Thyroid gland (tissue), 4 donors: ENCODE data around the gene JUNB.
"Not testable (repeated sequence)": the region's sequence is repeated elsewhere in the genome, so short reads cannot be mapped to it uniquely, and the experiment has no call there.

Source experiments
- POLR2A ChIP-seq, 2 donors: fragments of 450-650 bp; IDR thresholded peaks; one replicate each; pipeline ENCODE4 v1.6.1; 2017; ENCODE audit warnings: antibody characterized with exemption in 2 of 2, mild to moderate bottlenecking in 2 of 2, moderate library complexity in 1 of 2
- TF ChIP-seq, protein P1 (sequence below), 6 experiments: fragments of 200-600 bp in 3 of 6; fragments of 450-650 bp in 3 of 6; sonication (generic) in 3 of 6; IDR thresholded peaks; one replicate each; pipeline ENCODE4 v1.5.1; 2016 to 2019; ENCODE audit warnings: antibody characterized with exemption in 6 of 6, mild to moderate bottlenecking in 2 of 6, inconsistent platforms in 1 of 6, moderate library complexity in 1 of 6

DNA sequence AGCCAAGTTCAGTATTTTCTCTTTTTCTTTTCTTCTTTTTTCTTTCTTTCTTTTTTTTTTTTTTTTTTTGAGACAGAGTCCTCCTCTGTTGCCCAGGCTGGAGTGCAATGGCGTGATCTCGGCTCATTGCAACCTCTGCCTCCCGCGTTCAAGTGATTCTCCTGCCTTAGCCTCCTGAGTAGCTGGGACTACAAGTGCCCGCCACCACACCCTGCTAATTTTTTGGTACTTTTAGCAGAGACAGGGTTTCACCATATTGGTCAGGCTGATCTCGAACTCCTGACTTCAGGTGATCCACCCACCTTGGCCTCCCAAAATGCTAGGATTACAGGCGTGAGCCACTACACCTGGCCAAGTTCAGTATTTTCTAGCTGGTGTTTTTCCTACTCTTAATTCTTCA, 6.3 kb downstream of the JUNB start:
- TF ChIP-seq, protein P1, sequence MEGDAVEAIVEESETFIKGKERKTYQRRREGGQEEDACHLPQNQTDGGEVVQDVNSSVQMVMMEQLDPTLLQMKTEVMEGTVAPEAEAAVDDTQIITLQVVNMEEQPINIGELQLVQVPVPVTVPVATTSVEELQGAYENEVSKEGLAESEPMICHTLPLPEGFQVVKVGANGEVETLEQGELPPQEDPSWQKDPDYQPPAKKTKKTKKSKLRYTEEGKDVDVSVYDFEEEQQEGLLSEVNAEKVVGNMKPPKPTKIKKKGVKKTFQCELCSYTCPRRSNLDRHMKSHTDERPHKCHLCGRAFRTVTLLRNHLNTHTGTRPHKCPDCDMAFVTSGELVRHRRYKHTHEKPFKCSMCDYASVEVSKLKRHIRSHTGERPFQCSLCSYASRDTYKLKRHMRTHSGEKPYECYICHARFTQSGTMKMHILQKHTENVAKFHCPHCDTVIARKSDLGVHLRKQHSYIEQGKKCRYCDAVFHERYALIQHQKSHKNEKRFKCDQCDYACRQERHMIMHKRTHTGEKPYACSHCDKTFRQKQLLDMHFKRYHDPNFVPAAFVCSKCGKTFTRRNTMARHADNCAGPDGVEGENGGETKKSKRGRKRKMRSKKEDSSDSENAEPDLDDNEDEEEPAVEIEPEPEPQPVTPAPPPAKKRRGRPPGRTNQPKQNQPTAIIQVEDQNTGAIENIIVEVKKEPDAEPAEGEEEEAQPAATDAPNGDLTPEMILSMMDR (IDR thresholded peaks at IDR 0.05), result not testable (repeated sequence)
- not testable (repeated sequence) for TF ChIP-seq POLR2A (IDR thresholded peaks at IDR 0.05)
